Measurements from ENCODE around the gene PRKG2. TPM values are rescaled to one million over a fixed set of nuclear protein-coding genes. Genes with fewer than 3 reads are reported as not detected.

Gene PRKG2
- total RNA-seq, 2 experiments from 2014 or later, result 1.0 to 1.1 TPM

DNA sequence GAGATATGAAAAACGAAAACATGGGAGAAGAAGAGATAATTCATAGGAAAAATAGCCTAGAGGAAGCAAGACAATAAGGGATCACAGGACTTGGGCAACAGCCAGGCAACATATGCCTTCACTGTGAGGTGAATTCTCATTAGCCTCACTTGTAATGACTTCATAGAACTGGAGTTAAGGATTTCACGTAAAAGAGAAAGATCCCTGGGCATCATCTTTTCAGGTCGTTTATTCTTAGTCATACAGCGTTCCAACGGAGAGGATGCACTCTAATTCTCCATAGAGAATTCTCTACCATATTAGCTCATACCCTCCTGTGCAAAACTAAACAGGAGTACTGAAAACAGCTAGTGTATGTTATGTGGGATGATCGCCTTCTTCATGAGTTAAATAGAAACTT, 1.4 kb downstream of the PRKG2 start:
- BruUV-seq (replicated peaks), result no TSS peak

DNA sequence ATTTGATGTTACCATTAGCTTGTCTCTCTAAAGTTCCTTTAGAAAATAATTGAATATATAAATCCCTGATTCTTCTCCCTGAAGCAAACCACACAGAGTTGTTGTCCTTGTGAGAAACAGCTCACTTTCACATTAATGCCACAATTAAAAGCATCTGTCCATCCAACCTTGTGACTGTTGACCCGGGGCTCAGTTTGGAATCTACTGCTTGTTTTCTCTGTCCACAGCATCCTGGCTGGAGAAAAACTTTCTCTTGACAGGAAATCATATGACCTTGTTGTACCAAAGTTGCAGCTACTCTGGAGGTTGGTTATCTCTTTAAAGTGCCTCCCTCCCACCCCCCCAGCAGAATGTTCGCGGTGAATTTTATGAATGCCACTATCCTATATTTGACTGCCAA, 3.1 kb downstream of the PRKG2 start:
- Histone ChIP-seq H3K27ac (ENCODE audit: low read depth, low read length, poor library complexity, severe bottlenecking) (no peak overlapping the region), H3K9me3 (ENCODE audit: low read length) (no peaks in the 10 kb centered on the region), H3K9me2 (ENCODE audit: insufficient read depth, low read length) (no peaks in the 10 kb centered on the region), H4K20me1 (ENCODE audit: insufficient read depth, low read length) (no peaks in the 10 kb centered on the region), H3K79me2 (ENCODE audit: insufficient read depth, low read depth, low read length) (no peaks in the 10 kb centered on the region), H2AFZ (ENCODE audit: low read length) (no peak overlapping the region), H3K36me3 (ENCODE audit: insufficient read depth, low read length) (no peaks in the 10 kb centered on the region), H3K4me2 (ENCODE audit: low read length) (no peak overlapping the region), H3K4me1 (ENCODE audit: insufficient read depth, low read length, poor library complexity, severe bottlenecking) (no peaks in the 10 kb centered on the region), H3K4me3 (ENCODE audit: low read depth, low read length, poor library complexity, severe bottlenecking) (no peak overlapping the region)
- intact Hi-C loops (cut with micrococcal nuclease; ENCODE audit: unreplicated experiment), result no loop called here
- no peak for DNase-seq (ENCODE audit: low spot score)
- TF ChIP-seq, protein P1, sequence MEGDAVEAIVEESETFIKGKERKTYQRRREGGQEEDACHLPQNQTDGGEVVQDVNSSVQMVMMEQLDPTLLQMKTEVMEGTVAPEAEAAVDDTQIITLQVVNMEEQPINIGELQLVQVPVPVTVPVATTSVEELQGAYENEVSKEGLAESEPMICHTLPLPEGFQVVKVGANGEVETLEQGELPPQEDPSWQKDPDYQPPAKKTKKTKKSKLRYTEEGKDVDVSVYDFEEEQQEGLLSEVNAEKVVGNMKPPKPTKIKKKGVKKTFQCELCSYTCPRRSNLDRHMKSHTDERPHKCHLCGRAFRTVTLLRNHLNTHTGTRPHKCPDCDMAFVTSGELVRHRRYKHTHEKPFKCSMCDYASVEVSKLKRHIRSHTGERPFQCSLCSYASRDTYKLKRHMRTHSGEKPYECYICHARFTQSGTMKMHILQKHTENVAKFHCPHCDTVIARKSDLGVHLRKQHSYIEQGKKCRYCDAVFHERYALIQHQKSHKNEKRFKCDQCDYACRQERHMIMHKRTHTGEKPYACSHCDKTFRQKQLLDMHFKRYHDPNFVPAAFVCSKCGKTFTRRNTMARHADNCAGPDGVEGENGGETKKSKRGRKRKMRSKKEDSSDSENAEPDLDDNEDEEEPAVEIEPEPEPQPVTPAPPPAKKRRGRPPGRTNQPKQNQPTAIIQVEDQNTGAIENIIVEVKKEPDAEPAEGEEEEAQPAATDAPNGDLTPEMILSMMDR (conservative IDR thresholded peaks at IDR 0.05; ENCODE audit: low read length), result no peak
- no peak for TF ChIP-seq EZH2phosphoT487 (IDR thresholded peaks at IDR 0.05; ENCODE audit: borderline replicate concordance, low read depth, low read length)
- POLR2A ChIA-PET, result interaction anchor here (0.9 kb wide), 1 partner anchor 104 kb away, joined by 3 read pairs; no protein-coding TSS in a partner anchor
- no TSS peak for BruUV-seq (replicated peaks)
- CTCF ChIA-PET (ENCODE audit: unreplicated experiment), result no interaction called here

More for the DNA sequence above, 1.4 kb downstream of the PRKG2 start:
- Histone ChIP-seq H3K4me3 (ENCODE audit: low read depth, low read length, poor library complexity, severe bottlenecking) (no peak overlapping the region), H3K9me2 (ENCODE audit: insufficient read depth, low read length) (no peaks in the 10 kb centered on the region), H3K4me2 (ENCODE audit: low read length) (no peak overlapping the region), H3K9me3 (ENCODE audit: low read length) (no peaks in the 10 kb centered on the region), H2AFZ (ENCODE audit: low read length) (no peak overlapping the region), H3K27ac (ENCODE audit: low read depth, low read length, poor library complexity, severe bottlenecking) (no peak overlapping the region), H3K36me3 (ENCODE audit: insufficient read depth, low read length) (no peaks in the 10 kb centered on the region), H4K20me1 (ENCODE audit: insufficient read depth, low read length) (no peaks in the 10 kb centered on the region), H3K79me2 (ENCODE audit: insufficient read depth, low read depth, low read length) (no peaks in the 10 kb centered on the region), H3K4me1 (ENCODE audit: insufficient read depth, low read length, poor library complexity, severe bottlenecking) (no peaks in the 10 kb centered on the region)
- TF ChIP-seq EZH2phosphoT487 (IDR thresholded peaks at IDR 0.05; ENCODE audit: borderline replicate concordance, low read depth, low read length), result no peak
- TF ChIP-seq, protein P1 (conservative IDR thresholded peaks at IDR 0.05; ENCODE audit: low read length), result no peak
- ChIA-PET CTCF (ENCODE audit: unreplicated experiment) (no interaction called here), POLR2A (interaction anchor here (0.6 kb wide), 1 partner anchor 161 kb away, joined by 5 read pairs; no protein-coding TSS in a partner anchor)
- intact Hi-C loops (cut with micrococcal nuclease; ENCODE audit: unreplicated experiment), result no loop called here
- no peak for DNase-seq (ENCODE audit: low spot score)

DNA sequence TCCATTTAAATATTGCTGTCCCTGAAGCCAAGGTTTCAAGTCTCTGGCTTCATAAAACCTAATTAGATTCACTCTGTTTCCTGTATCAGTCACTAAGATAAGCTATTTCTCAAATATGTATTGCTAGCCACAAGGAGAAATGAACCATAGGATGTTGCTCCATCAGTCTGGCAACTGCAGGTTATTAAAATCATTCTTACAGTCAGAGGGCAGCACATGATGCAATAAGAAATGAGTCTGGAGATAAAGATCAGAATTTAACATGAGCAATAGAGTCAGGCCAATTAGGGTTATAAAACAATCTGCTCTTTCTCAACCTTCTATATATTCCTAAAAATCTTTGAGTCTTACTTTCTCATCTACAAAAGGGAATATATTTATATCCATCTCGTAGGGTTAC, 7.2 kb downstream of the PRKG2 start:
- no peaks in the 10 kb centered on the region for H3K9me2 ChIP-seq (ENCODE audit: insufficient read depth, low read length)
- no TSS peak for BruUV-seq (replicated peaks)
- no peak overlapping the region for H2AFZ ChIP-seq (ENCODE audit: low read length)
- no peak overlapping the region for H3K27ac ChIP-seq (ENCODE audit: low read depth, low read length, poor library complexity, severe bottlenecking)
- no peaks in the 10 kb centered on the region for H3K36me3 ChIP-seq (ENCODE audit: insufficient read depth, low read length)
- H3K4me3 ChIP-seq (ENCODE audit: low read depth, low read length, poor library complexity, severe bottlenecking), result no peak overlapping the region
- H3K79me2 ChIP-seq (ENCODE audit: insufficient read depth, low read depth, low read length), result no peaks in the 10 kb centered on the region
- no peaks in the 10 kb centered on the region for H3K4me1 ChIP-seq (ENCODE audit: insufficient read depth, low read length, poor library complexity, severe bottlenecking)
- TF ChIP-seq, protein P1 (conservative IDR thresholded peaks at IDR 0.05; ENCODE audit: low read length), result no peak
- TF ChIP-seq EZH2phosphoT487 (IDR thresholded peaks at IDR 0.05; ENCODE audit: borderline replicate concordance, low read depth, low read length), result no peak
- no peaks in the 10 kb centered on the region for H4K20me1 ChIP-seq (ENCODE audit: insufficient read depth, low read length)
- intact Hi-C loops (cut with micrococcal nuclease; ENCODE audit: unreplicated experiment), result no loop called here
- ChIA-PET POLR2A (no interaction called here), CTCF (ENCODE audit: unreplicated experiment) (no interaction called here)
- no peak for DNase-seq (ENCODE audit: low spot score)
- no peak overlapping the region for H3K4me2 ChIP-seq (ENCODE audit: low read length)
- H3K9me3 ChIP-seq (ENCODE audit: low read length), result no peaks in the 10 kb centered on the region

Measured in OCI-LY7 (cell line).